PFSK-1 (cell line): Measurements from ENCODE around the gene RALGPS2.

Experiments used
- FOXP2 ChIP-seq: optimal IDR thresholded peaks from 2 replicates; pipeline ENCODE3; 2011; ENCODE audit warnings: borderline replicate concordance, control low read depth, inconsistent platforms; ENCODE audit not compliant: insufficient read depth; ENCODE audit errors: extremely low read length, extremely low read depth
- POLR2AphosphoS5 ChIP-seq: IDR thresholded peaks from 2 replicates; pipeline ENCODE4 v1.6.1; 2012; ENCODE audit warnings: low read depth, mild to moderate bottlenecking, control low read depth, low read length, moderate library complexity
- SIN3A ChIP-seq: IDR thresholded peaks from 2 replicates; pipeline ENCODE4 v1.6.1; 2012; ENCODE audit warnings: mild to moderate bottlenecking, low read length, moderate library complexity, borderline replicate concordance; ENCODE audit not compliant: insufficient read depth
- TAF1 ChIP-seq: IDR thresholded peaks from 2 replicates; pipeline ENCODE4 v1.6.1; 2012; ENCODE audit warnings: low read length, control low read depth, borderline replicate concordance; ENCODE audit not compliant: insufficient read depth
- TF ChIP-seq, protein P1 (sequence below), 2 experiments: IDR thresholded peaks; 2 replicates each; pipeline versions ENCODE4 v1.6.1 to v1.8.0; 2011 to 2012; ENCODE audit warnings: low read depth in 2 of 2, low read length in 2 of 2, control low read depth in 1 of 2, inconsistent platforms in 1 of 2, mild to moderate bottlenecking in 1 of 2, moderate library complexity in 1 of 2; ENCODE audit not compliant: insufficient read depth in 1 of 2

Gene RALGPS2

DNA sequence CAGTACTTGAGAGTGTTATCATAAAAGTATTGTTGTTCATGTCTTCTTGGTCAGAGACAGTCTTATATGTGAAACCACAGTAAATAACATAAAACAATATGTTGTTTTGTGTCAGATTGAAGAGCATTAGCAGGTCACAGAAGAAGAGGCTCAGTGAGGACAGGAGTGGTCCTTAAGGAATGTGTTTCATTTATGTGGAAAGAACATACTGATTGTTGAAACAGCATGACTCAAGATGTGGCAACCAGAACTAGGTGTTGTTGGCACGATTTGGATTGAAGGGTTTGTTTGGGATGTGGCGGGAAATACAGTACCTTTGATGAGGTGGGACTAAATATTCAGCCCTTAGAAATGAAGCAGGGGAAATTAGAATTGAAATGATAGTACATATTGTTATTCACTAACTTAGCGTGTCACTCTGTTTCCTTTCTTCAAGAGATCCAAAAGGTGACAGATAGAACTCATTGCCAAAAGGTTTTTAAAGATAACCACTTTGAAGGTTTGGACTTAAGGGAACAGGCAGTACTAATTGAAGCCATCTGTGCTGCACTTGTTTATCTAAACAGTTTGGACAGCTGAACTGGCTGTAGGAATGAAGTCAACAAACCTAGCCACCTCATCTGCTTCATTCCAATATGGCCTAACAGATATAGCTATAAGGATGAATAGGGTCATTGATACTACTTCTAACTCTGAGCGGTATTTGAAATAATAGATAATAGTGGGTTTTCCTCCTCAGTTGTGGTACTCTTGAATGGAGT, 14.4 kb downstream of the RALGPS2 start:
- TF ChIP-seq, protein P1, sequence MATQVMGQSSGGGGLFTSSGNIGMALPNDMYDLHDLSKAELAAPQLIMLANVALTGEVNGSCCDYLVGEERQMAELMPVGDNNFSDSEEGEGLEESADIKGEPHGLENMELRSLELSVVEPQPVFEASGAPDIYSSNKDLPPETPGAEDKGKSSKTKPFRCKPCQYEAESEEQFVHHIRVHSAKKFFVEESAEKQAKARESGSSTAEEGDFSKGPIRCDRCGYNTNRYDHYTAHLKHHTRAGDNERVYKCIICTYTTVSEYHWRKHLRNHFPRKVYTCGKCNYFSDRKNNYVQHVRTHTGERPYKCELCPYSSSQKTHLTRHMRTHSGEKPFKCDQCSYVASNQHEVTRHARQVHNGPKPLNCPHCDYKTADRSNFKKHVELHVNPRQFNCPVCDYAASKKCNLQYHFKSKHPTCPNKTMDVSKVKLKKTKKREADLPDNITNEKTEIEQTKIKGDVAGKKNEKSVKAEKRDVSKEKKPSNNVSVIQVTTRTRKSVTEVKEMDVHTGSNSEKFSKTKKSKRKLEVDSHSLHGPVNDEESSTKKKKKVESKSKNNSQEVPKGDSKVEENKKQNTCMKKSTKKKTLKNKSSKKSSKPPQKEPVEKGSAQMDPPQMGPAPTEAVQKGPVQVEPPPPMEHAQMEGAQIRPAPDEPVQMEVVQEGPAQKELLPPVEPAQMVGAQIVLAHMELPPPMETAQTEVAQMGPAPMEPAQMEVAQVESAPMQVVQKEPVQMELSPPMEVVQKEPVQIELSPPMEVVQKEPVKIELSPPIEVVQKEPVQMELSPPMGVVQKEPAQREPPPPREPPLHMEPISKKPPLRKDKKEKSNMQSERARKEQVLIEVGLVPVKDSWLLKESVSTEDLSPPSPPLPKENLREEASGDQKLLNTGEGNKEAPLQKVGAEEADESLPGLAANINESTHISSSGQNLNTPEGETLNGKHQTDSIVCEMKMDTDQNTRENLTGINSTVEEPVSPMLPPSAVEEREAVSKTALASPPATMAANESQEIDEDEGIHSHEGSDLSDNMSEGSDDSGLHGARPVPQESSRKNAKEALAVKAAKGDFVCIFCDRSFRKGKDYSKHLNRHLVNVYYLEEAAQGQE (IDR thresholded peaks at IDR 0.05; ENCODE audit: insufficient read depth in 1 of 2, low read depth in 2 of 2, low read length in 2 of 2), result no peak
- no peak for TF ChIP-seq POLR2AphosphoS5
- TF ChIP-seq FOXP2, result no peak
- no peak for TF ChIP-seq SIN3A
- no peak for TF ChIP-seq TAF1

DNA sequence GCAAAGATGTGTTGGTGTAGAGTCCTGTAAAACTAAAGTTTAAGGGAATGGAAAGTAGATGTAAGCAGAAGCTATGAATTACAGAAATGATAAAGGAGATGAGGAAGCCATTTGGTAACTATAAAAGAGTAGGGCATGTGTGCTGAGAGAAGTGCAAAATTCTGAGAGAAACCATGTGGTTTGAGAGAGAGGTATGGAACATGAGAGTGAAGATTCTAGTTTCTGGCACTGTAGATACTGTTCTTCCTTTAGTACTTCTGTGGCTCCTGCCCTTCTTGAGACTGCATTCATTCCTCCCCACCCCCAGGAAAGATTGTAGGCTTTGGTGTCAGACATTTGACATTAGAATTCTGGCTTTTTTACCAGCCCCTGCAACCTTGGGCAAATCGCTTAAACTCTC, 15.4 kb downstream of the RALGPS2 start:
- TF ChIP-seq, protein P1 (IDR thresholded peaks at IDR 0.05; ENCODE audit: insufficient read depth in 1 of 2, low read depth in 2 of 2, low read length in 2 of 2), result no peak
- no peak for TF ChIP-seq SIN3A
- no peak for TF ChIP-seq POLR2AphosphoS5
- TF ChIP-seq FOXP2, result no peak
- TF ChIP-seq TAF1, result no peak

DNA sequence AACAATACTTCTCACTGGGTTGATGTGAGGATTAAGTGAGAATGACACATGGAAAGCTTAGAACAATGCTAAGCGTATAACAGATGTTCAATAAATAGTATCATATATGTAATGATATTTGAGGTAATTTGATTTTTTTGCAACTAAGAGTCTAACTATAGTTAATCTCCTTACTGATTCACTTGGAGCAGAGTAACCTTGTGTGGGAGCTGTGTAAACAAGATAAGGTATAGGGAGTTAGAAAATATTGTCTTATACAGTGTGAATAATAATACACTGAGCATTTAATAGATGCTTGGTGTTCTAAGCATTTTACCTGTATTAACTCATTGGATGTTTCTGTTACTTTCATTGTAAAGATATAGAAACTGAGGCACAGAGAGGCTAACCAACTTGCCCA, 15.9 kb downstream of the RALGPS2 start:
- TF ChIP-seq, protein P1 (IDR thresholded peaks at IDR 0.05; ENCODE audit: insufficient read depth in 1 of 2, low read depth in 2 of 2, low read length in 2 of 2), result no peak

DNA sequence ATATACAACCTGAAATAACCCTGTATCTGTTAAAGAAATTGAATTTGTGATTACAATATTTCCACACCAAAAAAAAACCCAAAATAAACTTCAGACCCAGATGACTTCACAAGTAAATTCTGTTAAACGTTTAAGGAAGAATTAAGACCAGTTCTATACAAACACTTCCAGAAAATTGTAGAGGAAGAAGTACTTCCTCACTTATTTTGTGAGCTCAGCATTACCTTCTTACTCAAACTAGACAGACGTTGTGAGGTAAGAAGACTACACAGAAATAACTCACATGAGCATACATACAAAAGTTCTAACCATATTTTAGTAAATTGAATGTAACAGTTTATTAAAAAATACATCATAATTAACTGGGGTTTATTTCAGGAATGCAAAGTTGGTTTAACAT, 18.8 kb downstream of the RALGPS2 start:
- TF ChIP-seq FOXP2, result no peak
- no peak for TF ChIP-seq TAF1
- TF ChIP-seq SIN3A, result no peak
- TF ChIP-seq, protein P1 (IDR thresholded peaks at IDR 0.05; ENCODE audit: insufficient read depth in 1 of 2, low read depth in 2 of 2, low read length in 2 of 2), result no peak
- no peak for TF ChIP-seq POLR2AphosphoS5

DNA sequence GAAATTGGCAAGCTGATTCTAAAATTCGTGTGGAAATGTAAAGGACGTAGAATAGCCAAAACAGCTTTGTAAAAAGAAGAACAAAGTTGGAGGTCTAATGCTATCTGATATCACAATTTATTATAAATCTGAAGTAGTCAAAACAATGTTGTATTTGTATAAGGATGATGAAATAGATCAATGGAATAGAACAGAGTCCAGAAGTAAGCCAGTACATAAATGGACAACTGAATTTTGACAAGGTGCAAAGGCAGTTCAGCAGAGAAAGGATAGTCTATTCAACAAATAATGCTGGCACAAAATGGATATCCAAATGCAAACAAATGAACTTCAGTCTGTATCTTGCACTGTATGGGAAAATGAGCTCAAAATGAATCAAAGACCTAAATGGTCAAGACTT, 20.2 kb downstream of the RALGPS2 start:
- TF ChIP-seq POLR2AphosphoS5 (no peak), SIN3A (no peak), FOXP2 (no peak), TAF1 (no peak)
- TF ChIP-seq, protein P1 (IDR thresholded peaks at IDR 0.05; ENCODE audit: insufficient read depth in 1 of 2, low read depth in 2 of 2, low read length in 2 of 2), result no peak
